ENCODE data around the gene ART1. TPM values are rescaled to one million over a fixed set of nuclear protein-coding genes. Genes with fewer than 3 reads are reported as not detected.

The ART1 gene
- total and polyA plus RNA-seq, 11 donors, result 0.33 to 3.3 (median 0.61) TPM; not detected in 3

- DNase-seq (no peak), ATAC-seq (no peak)
- intact Hi-C loops (cut with DNase I), result no loop called here
- Histone ChIP-seq H3K36me3 (no peaks in the 10 kb centered on the region), H3K27me3 (no peaks in the 10 kb centered on the region), H3K4me1 (no peaks in the 10 kb centered on the region), H3K9me3 (no peaks in the 10 kb centered on the region), H3K4me3 (no peak overlapping the region), H3K27ac (peak overlapping the region in 1 of 12 donors; percentile 52)
- 85 to 92% (median 91%) methylated on average over 5 of the region's 5 CpGs for WGBS, 4 donors
- TF ChIP-seq CTCF (IDR thresholded peaks at IDR 0.05) (no peak), POLR2A (IDR thresholded peaks at IDR 0.05) (no peak)
Observed at GRCh38 chr11:3632070-3632660, 12.8 kb upstream of the ART1 start.

- TF ChIP-seq CTCF (IDR thresholded peaks at IDR 0.05) (no peak), POLR2A (IDR thresholded peaks at IDR 0.05) (no peak)
- intact Hi-C loops (cut with DNase I), result no loop called here
- Histone ChIP-seq H3K4me3 (no peak overlapping the region), H3K27ac (no peak overlapping the region), H3K27me3 (no peaks in the 10 kb centered on the region), H3K4me1 (no peaks in the 10 kb centered on the region), H3K36me3 (no peaks in the 10 kb centered on the region), H3K9me3 (no peaks in the 10 kb centered on the region)
- 90 to 94% (median 92%) methylated on average over 15 of the region's 15 CpGs for WGBS, 4 donors
- DNase-seq, result no peak
- ATAC-seq, result no peak
Observed at GRCh38 chr11:3635641-3636375, 9.1 kb upstream of the ART1 start.

- peaks cover 0 to 4% (median under 1%) of the 10 kb centered on the region in 12 donors for H3K4me1 ChIP-seq
- 75 to 83% (median 76%) methylated on average over 12 to 13 of the region's 13 CpGs for WGBS, 4 donors
- intact Hi-C loops (cut with DNase I), result no loop called here
- no peak for DNase-seq
- TF ChIP-seq CTCF (IDR thresholded peaks at IDR 0.05), result no peak
- H3K9me3 ChIP-seq, result no peaks in the 10 kb centered on the region
- H3K36me3 ChIP-seq, result no peaks in the 10 kb centered on the region
- no peak for ATAC-seq
- no peak overlapping the region for H3K27ac ChIP-seq
- H3K4me3 ChIP-seq, result no peak overlapping the region
- peaks cover 0 to 2% (median 0%) of the 10 kb centered on the region in 9 donors for H3K27me3 ChIP-seq
Observed at GRCh38 chr11:3637201-3637600, 7.7 kb upstream of the ART1 start.

GRCh38 chr11:3638513-3638912, 6.4 kb upstream of the ART1 start:
- Histone ChIP-seq H3K27me3 (peaks cover 0 to 15% (median 0%) of the 10 kb centered on the region in 9 donors), H3K27ac (no peak overlapping the region), H3K4me3 (no peak overlapping the region), H3K36me3 (no peaks in the 10 kb centered on the region), H3K4me1 (peaks cover 0 to 15% (median 9%) of the 10 kb centered on the region in 12 donors), H3K9me3 (no peaks in the 10 kb centered on the region)
- no peak for TF ChIP-seq CTCF (IDR thresholded peaks at IDR 0.05)
- no peak for TF ChIP-seq POLR2A (IDR thresholded peaks at IDR 0.05)
- DNase-seq (no peak), ATAC-seq (no peak)
- intact Hi-C loops (cut with DNase I), result no loop called here
- 83 to 90% (median 87%) methylated on average over 4 to 5 of the region's 5 CpGs for WGBS, 4 donors
